GM12878 (cell line): ENCODE data around the gene ADAM10. TPM values are rescaled to one million over a fixed set of nuclear protein-coding genes. Genes with fewer than 3 reads are reported as not detected.

Source experiments
- ATAC-seq: fragments of 200-7000 bp; cut with Tn5 transposase; 3 replicates; pipeline ENCODE4 v1.9.1; 2020; ENCODE audit warnings: mild to moderate bottlenecking, moderate library complexity
- Bru-seq: library from RNA; stranded (reverse); fragments of 400-500 nt; gene quantifications from one replicate; lab custom pipeline; 2021; lab: Mats Ljungman, UMichigan
- BruChase-seq, 2 experiments: library from RNA; stranded (reverse); fragments of 400-500 nt; gene quantifications; one replicate each; lab custom pipeline; 2021; lab: Mats Ljungman, UMichigan
- BruUV-seq: library from RNA; stranded (reverse); fragments of 400-500 nt; replicated peaks from 2 replicates; lab custom pipeline; 2021; lab: Mats Ljungman, UMichigan
- CTCF ChIA-PET: fragments of 300-600 bp; sonication (Branson Sonifier 250); formaldehyde crosslinking; extraction: SDS; loops from one replicate; lab custom pipeline; 2021; ENCODE audit warnings: inconsistent platforms; lab: Yijun Ruan, JAX
- POLR2A ChIA-PET: fragments of 350-600 bp; formaldehyde crosslinking; extraction: SDS; loops from one replicate; lab custom pipeline; 2021; ENCODE audit warnings: inconsistent platforms; lab: Charles Lee
- RAD21 ChIA-PET: fragments of 300-600 bp; sonication (Branson Sonifier 250); formaldehyde crosslinking; loops from one replicate; lab custom pipeline; 2023; ENCODE audit warnings: antibody characterized with exemption; ENCODE audit not compliant: unreplicated experiment; lab: Charles Lee
- SMC1A ChIA-PET: fragments of 300-600 bp; sonication (Branson Sonifier 250); formaldehyde crosslinking; loops from one replicate; lab custom pipeline; 2023; ENCODE audit not compliant: unreplicated experiment, uncharacterized antibody; lab: Charles Lee
- DNase-seq: peaks from one replicate; pipeline ENCODE4 v3.0.0-alpha.2; 2011; ENCODE audit warnings: low read depth, low spot score
- FAIRE-seq: peaks from 3 replicates; lab custom pipeline; 2011; peaks lifted over from hg19 to GRCh38; lab: Jason Lieb, UNC
- H2AFZ ChIP-seq: 2 replicates; pipeline ENCODE4 v1.6.0; 2011; ENCODE audit warnings: low read depth, low read length, control low read depth; ENCODE audit not compliant: control insufficient read depth
- H3K27ac ChIP-seq: 2 replicates; pipeline ENCODE4 v1.5.1; 2011; ENCODE audit warnings: control low read depth; ENCODE audit not compliant: control insufficient read depth, insufficient read depth
- H3K27me3 ChIP-seq, 2 experiments: replicated peaks in 1 of 2; 2 replicates each; pipeline versions ENCODE4 v1.6.0 to v1.6.1; 2011; ENCODE audit warnings: low read length in 1 of 2; ENCODE audit not compliant: control insufficient read depth in 2 of 2, insufficient read depth in 2 of 2
- H3K36me3 ChIP-seq, 2 experiments: 2 replicates each; pipeline ENCODE4 v1.5.1; 2011; ENCODE audit warnings: low read length in 1 of 2; ENCODE audit not compliant: control insufficient read depth in 2 of 2, insufficient read depth in 2 of 2
- H3K4me1 ChIP-seq: 2 replicates; pipeline ENCODE4 v1.6.1; 2011; ENCODE audit warnings: mild to moderate bottlenecking, low read length, moderate library complexity, mixed read lengths; ENCODE audit not compliant: control insufficient read depth, insufficient read depth
- H3K4me2 ChIP-seq: 2 replicates; pipeline ENCODE4 v1.6.0; 2011; ENCODE audit warnings: control low read depth; ENCODE audit not compliant: control insufficient read depth, insufficient read depth
- H3K4me3 ChIP-seq: fragments of 200-600 bp; sonication (generic); 2 replicates; pipeline ENCODE4 v1.5.1; 2016
- H3K79me2 ChIP-seq: 2 replicates; pipeline ENCODE4 v1.6.0; 2011; ENCODE audit warnings: low read length; ENCODE audit not compliant: control insufficient read depth, insufficient read depth
- H3K9ac ChIP-seq: 2 replicates; pipeline ENCODE4 v1.8.0; 2011; ENCODE audit warnings: low read length, control low read depth, mixed read lengths; ENCODE audit not compliant: control insufficient read depth, insufficient read depth
- H3K9me3 ChIP-seq: replicated peaks from 3 replicates; pipeline ENCODE4 v1.5.1; 2011; ENCODE audit warnings: mild to moderate bottlenecking, low read length; ENCODE audit not compliant: control insufficient read depth, insufficient read depth
- H4K20me1 ChIP-seq: 2 replicates; pipeline ENCODE4 v1.6.0; 2011; ENCODE audit not compliant: control insufficient read depth, insufficient read depth
- BHLHE40 ChIP-seq, 2 experiments: fragments of 450-650 bp in 1 of 2; IDR thresholded peaks; 2 replicates each; pipeline ENCODE4 v1.6.1; 2011 to 2017; ENCODE audit warnings: low read depth in 2 of 2, borderline replicate concordance in 1 of 2, improper control_type of control experiment in 1 of 2, low read length in 1 of 2, mild to moderate bottlenecking in 1 of 2
- EZH2 ChIP-seq: IDR thresholded peaks from 2 replicates; pipeline ENCODE4 v1.6.1; 2012; ENCODE audit warnings: low read depth, mild to moderate bottlenecking, control low read depth, inconsistent platforms, low read length, borderline replicate concordance; ENCODE audit not compliant: control insufficient read depth
- GABPA ChIP-seq: IDR thresholded peaks from 2 replicates; pipeline ENCODE4 v1.6.1; 2014; ENCODE audit warnings: antibody characterized with exemption, low read depth, mild to moderate bottlenecking, inconsistent platforms
- KAT2A ChIP-seq: conservative IDR thresholded peaks from 2 replicates; pipeline ENCODE4 v1.6.1; 2011; ENCODE audit warnings: low read depth, low read length; ENCODE audit not compliant: control insufficient read depth
- MAX ChIP-seq: IDR thresholded peaks from 2 replicates; pipeline ENCODE4 v1.6.1; 2012; ENCODE audit warnings: low read depth, low read length, improper control_type of control experiment
- MXI1 ChIP-seq: fragments of 150-350 bp; IDR thresholded peaks from 2 replicates; pipeline ENCODE4 v1.6.1; 2011; ENCODE audit warnings: low read depth, mild to moderate bottlenecking, inconsistent platforms, low read length, improper control_type of control experiment
- NFYB ChIP-seq: IDR thresholded peaks from 2 replicates; pipeline ENCODE4 v1.6.1; 2011; ENCODE audit warnings: low read depth, mild to moderate bottlenecking, low read length, improper control_type of control experiment, moderate library complexity; ENCODE audit not compliant: insufficient read depth
- PAX8 ChIP-seq: fragments of 450-650 bp; IDR thresholded peaks from 2 replicates; pipeline ENCODE4 v1.6.1; 2017; ENCODE audit warnings: mild to moderate bottlenecking, moderate library complexity
- POLR2AphosphoS5 ChIP-seq: IDR thresholded peaks from 2 replicates; pipeline ENCODE4 v1.6.1; 2011; ENCODE audit warnings: mild to moderate bottlenecking, low read length, inconsistent platforms
- RFX5 ChIP-seq: IDR thresholded peaks from 2 replicates; pipeline ENCODE4 v1.6.1; 2011; ENCODE audit warnings: low read depth, low read length, improper control_type of control experiment
- SMAD1 ChIP-seq: fragments of 450-650 bp; IDR thresholded peaks from 2 replicates; pipeline ENCODE4 v1.6.1; 2018; ENCODE audit warnings: mild to moderate bottlenecking, low read depth; ENCODE audit not compliant: partially characterized antibody
- SMAD5 ChIP-seq: IDR thresholded peaks from 2 replicates; pipeline ENCODE4 v1.6.1; 2016; ENCODE audit warnings: antibody characterized with exemption, low read depth
- SP1 ChIP-seq: IDR thresholded peaks from one replicate; pipeline ENCODE4 v1.6.1; 2011; ENCODE audit warnings: low read depth, low read length
- SPI1 ChIP-seq: IDR thresholded peaks from 2 replicates; pipeline ENCODE4 v1.6.1; 2011; ENCODE audit warnings: low read depth, mild to moderate bottlenecking, low read length, moderate library complexity, borderline replicate concordance; ENCODE audit not compliant: insufficient read depth
- STAT1 ChIP-seq: fragments of 450-650 bp; conservative IDR thresholded peaks from 2 replicates; pipeline ENCODE4 v1.6.1; 2014; ENCODE audit warnings: antibody characterized with exemption, mild to moderate bottlenecking
- USF1 ChIP-seq: IDR thresholded peaks from 2 replicates; pipeline ENCODE4 v1.6.1; 2011; ENCODE audit warnings: borderline replicate concordance, low read depth, mild to moderate bottlenecking, moderate library complexity, mixed read lengths, low read length; ENCODE audit not compliant: insufficient read depth; ENCODE audit errors: extremely low read length
- WGBS: methylation state at CpG from one replicate; pipeline ENCODE4 v1.1.6; 2016; ENCODE audit warnings: low lambda C conversion rate; ENCODE audit not compliant: insufficient replicate concordance, insufficient coverage; ENCODE audit errors: missing lambda C conversion rate; 5-methylcytosine and 5-hydroxymethylcytosine counted together
- in situ Hi-C: fragments of 300-500 bp; cut with MboI; formaldehyde crosslinking; loops from 9 replicates; pipeline ENCODE4 v1.14.3; 2018; ENCODE audit warnings: mixed read lengths
- intact Hi-C: fragments of 100-400 bp; cut with micrococcal nuclease; formaldehyde crosslinking; loops from one replicate; pipeline ENCODE4 v1.14.2; 2022; ENCODE audit not compliant: unreplicated experiment
- long read RNA-seq, 2 experiments: library from polyadenylated mRNA; unstranded; transcript quantifications; one replicate each; pipeline ENCODE4 v2.0.0, GENCODE V29; 2019 to 2020
- polyA minus RNA-seq, 3 experiments: library from RNA; depleted of rRNA, polyadenylated mRNA; stranded (reverse); fragments of >200 nt; gene quantifications; 2 replicates each; pipeline ENCODE4 v1.2.3, GENCODE V29; 2011
- polyA plus RNA-seq, 11 experiments: library from polyadenylated mRNA; depleted of rRNA in 4 of 11; unstranded in 6 of 11; stranded (reverse) in 5 of 11; fragments of >200 nt; fragmentation: Nextera tagmentation in 4 of 11; fragmentation: Illumina TruSeq in 1 of 11; extraction: Ambion mirVana in 4 of 11; extraction: Trizol in 1 of 11; gene quantifications; 1 replicate in 1 of 11; 2 replicates in 10 of 11; pipeline versions ENCODE4 v1.2.1 to v1.2.3, GENCODE V29; 2011 to 2016; ENCODE audit warnings: inconsistent platforms in 2 of 11, missing spikeins in 2 of 11, low read depth in 1 of 11
- total RNA-seq, 4 experiments: library from RNA; depleted of rRNA in 3 of 4; stranded (reverse); fragments of >200 nt in 3 of 4; fragmentation: Illumina TruSeq in 1 of 4; extraction: Trizol in 1 of 4; gene quantifications; 2 replicates each; pipeline versions ENCODE4 v1.2.1 to v1.2.3, GENCODE V29; 2013 to 2021

Gene ADAM10
- total RNA-seq (2013; cell fraction: nucleolus; rRNA removed), result 214 and 218 TPM in 2 replicates
- 40.7 and 43.9 TPM in 2 replicates for total RNA-seq (2014; rRNA removed)
- 33.1 and 33.3 TPM in 2 replicates for total RNA-seq (2014; rRNA removed; fragmentation: Illumina TruSeq; extraction: Trizol)
- total RNA-seq (2021), result 73.7 and 77.0 TPM in 2 replicates
- 34.2 TPM for polyA plus RNA-seq (2011; ENCODE audit: low read depth)
- 83.0 and 107 TPM in 2 replicates for polyA plus RNA-seq (2011; rRNA removed)
- polyA plus RNA-seq (2011; cell fraction: cytosol; rRNA removed), result 37.9 and 39.1 TPM in 2 replicates
- polyA plus RNA-seq (2011; cell fraction: nucleus; rRNA removed), result 23.7 and 25.8 TPM in 2 replicates
- 61.2 and 63.5 TPM in 2 replicates for polyA plus RNA-seq (2012)
- polyA plus RNA-seq (2014; fragmentation: Illumina TruSeq; extraction: Trizol), result 59.5 and 60.2 TPM in 2 replicates
- polyA plus RNA-seq (2014; fragmentation: Nextera tagmentation; extraction: Ambion mirVana), result 10 to 100 TPM; 10.0 to 11.1 TPM
- polyA plus RNA-seq (2014; rRNA removed), result 43.5 and 50.4 TPM in 2 replicates
- 10 to 100 TPM; 87.6 to 88.9 TPM for polyA plus RNA-seq (2016; fragmentation: Nextera tagmentation; extraction: Ambion mirVana)
- 60.7 and 111 TPM in 2 replicates for polyA minus RNA-seq (2011; rRNA and poly(A)+ RNA removed)
- 39.4 and 50.1 TPM in 2 replicates for polyA minus RNA-seq (2011; cell fraction: cytosol; rRNA and poly(A)+ RNA removed)
- 37.4 and 63.6 TPM in 2 replicates for polyA minus RNA-seq (2011; cell fraction: nucleus; rRNA and poly(A)+ RNA removed)
- Bru-seq, nascent RNA, result percentile 87 among the genes with signal in this experiment
- BruChase-seq, experiment 1, labeled RNA remaining after a 6-hour chase, result percentile 86 among the genes with signal in this experiment
- BruChase-seq, experiment 2, labeled RNA remaining after a 2-hour chase, result percentile 85 among the genes with signal in this experiment
- long read RNA-seq, experiment 1, full-length matches to known transcripts, result 2 of 3 reads
- long read RNA-seq, experiment 1, partial matches to known transcripts, result 1 of 3 reads
- long read RNA-seq, experiment 1, other reads (novel, unspliced or antisense), result 0 of 3 reads
- long read RNA-seq, experiment 2, full-length matches to known transcripts, result 11 of 38 reads
- long read RNA-seq, experiment 2, partial matches to known transcripts, result 12 of 38 reads
- long read RNA-seq, experiment 2, other reads (novel, unspliced or antisense), result 15 of 38 reads

GRCh38 chr15:58749532-58750337 is at the start of gene ADAM10:
Gene ADAM10, minus strand, starts transcription at chr15:58749707. Its CDS starts 173 bp downstream, at chr15:58749534.
- Histone ChIP-seq H3K9ac (peak within 1 kb of the TSS; percentile 87), H2AFZ (peak within 1 kb of the TSS; percentile 96), H3K4me3 (peak within 1 kb of the TSS; percentile 94), H3K36me3 (no peaks in the 10 kb centered on the region), H3K27me3 (no peaks in the 10 kb centered on the region), H3K9me3 (no peaks in the 10 kb centered on the region), H3K4me2 (peak within 1 kb of the TSS; percentile 82), H3K79me2 (peaks cover 48% of the 10 kb centered on the region), H4K20me1 (no peaks in the 10 kb centered on the region), H3K4me1 (no peaks in the 10 kb centered on the region), H3K27ac (peak within 1 kb of the TSS; percentile 91)
- no TSS peak for BruUV-seq
- ChIA-PET SMC1A (interaction anchor here (0.6 to 4.6 kb wide), 18 partner anchors 9 to 522 kb away, joined by 3 to 40 read pairs (median 3); partner anchors contain the start of gene MINDY2), POLR2A (interaction anchor here (0.7 to 2.1 kb wide), 13 partner anchors 11 to 85 kb away, joined by 3 to 21 read pairs (median 4); partner anchors contain the start of gene MINDY2), CTCF (interaction anchor here (0.6 to 2.0 kb wide), 8 partner anchors 11 to 522 kb away, joined by 3 to 28 read pairs (median 4); partner anchors contain the start of gene MINDY2), RAD21 (interaction anchor here (0.6 to 2.0 kb wide), 12 partner anchors 10 to 498 kb away, joined by 3 to 38 read pairs (median 4); partner anchors contain the start of gene MINDY2)
- ATAC-seq (peak; percentile 91), DNase-seq (peak; percentile 90), FAIRE-seq (peak; percentile 70)
- in situ Hi-C loops (no loop called here), intact Hi-C loops (loop anchor here (1.0 to 10.0 kb wide), 4 partner anchors 22 to 522 kb away; partner anchors contain the start of gene MINDY2)
- WGBS, result 2% methylated on average over 55 of the region's 62 CpGs
- 0 out of 2 replicates have a peak, but pooled peaks have one; percentile 31 for TF ChIP-seq STAT1
- no peak for TF ChIP-seq MXI1
- TF ChIP-seq MAX, result peak; percentile 91
- TF ChIP-seq POLR2AphosphoS5, result peak; percentile 77
- no peak for TF ChIP-seq SMAD5
- TF ChIP-seq BHLHE40 (IDR thresholded peaks at IDR 0.05; ENCODE audit: borderline replicate concordance in 1 of 2, low read depth in 2 of 2, low read length in 1 of 2), result peak; percentile 69 to 90; a peak in 3 of 4 replicates
- TF ChIP-seq NFYB, result peak; percentile 75; the same call in 1 of the 2 replicates
- TF ChIP-seq PAX8, result no peak
- TF ChIP-seq RFX5, result no peak
- TF ChIP-seq SP1, result peak; percentile 11
- TF ChIP-seq EZH2, result no peak
- TF ChIP-seq USF1, result peak; percentile 91
- no peak for TF ChIP-seq SMAD1
- TF ChIP-seq GABPA, result no peak; the same call in 1 of the 2 replicates
- no peak for TF ChIP-seq KAT2A
- no peak for TF ChIP-seq SPI1
